Measurements from ENCODE around the gene CASK.

The CASK gene

DNA sequence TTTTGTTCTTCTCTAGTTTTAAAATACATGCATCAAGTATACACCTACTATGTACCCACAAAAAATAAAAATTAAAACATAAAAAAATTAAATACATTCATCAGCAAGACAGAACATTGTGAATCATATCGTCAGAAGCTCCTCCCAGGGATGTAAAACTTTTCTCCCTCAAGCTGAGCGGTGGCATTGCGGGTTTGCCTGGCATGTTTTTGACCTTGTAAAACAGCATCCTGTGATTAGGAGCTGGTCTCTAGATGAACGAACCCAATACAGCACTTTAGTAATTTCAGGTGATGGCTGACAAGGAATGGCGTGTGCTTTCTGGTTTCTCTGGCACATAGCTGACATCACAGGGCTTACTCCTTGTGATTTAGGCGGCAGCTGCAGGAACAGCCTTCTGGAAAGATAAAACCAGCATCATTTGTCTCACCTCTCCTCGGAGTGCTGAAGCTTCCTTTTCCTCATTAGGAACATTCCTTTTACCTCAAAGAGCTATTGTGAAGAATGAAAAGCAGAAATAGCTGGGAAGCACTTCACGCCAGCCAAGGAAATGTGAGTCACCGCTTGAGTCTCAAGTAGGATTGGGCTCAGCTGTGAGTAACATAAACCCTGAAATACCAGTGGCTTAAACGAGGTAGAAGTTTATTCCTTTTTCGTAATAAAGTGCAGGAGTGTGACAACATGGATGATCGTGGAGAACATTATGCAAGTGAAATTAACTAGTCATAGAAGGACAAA is 431.9 kb downstream of the CASK start:
- Histone ChIP-seq H3K36me3 (ENCODE audit: control insufficient read depth, insufficient read depth, low read length) (no peaks in the 10 kb centered on the region), H3K27me3 (ENCODE audit: control insufficient read depth, insufficient read depth, low read length) (no peaks in the 10 kb centered on the region), H3K4me3 (ENCODE audit: low read length) (no peak overlapping the region), H3K27ac (ENCODE audit: low read depth, low read length) (no peak overlapping the region), H3K9ac (ENCODE audit: low read length) (no peak overlapping the region), H3K4me1 (ENCODE audit: control insufficient read depth, insufficient read depth, low read length) (no peaks in the 10 kb centered on the region)

GRCh38 chrX:41490446-41490845 is 432.9 kb downstream of the CASK start:
- no peaks in the 10 kb centered on the region for H3K27me3 ChIP-seq (ENCODE audit: control insufficient read depth, insufficient read depth, low read length)
- H3K27ac ChIP-seq (ENCODE audit: low read depth, low read length), result no peak overlapping the region

DNA sequence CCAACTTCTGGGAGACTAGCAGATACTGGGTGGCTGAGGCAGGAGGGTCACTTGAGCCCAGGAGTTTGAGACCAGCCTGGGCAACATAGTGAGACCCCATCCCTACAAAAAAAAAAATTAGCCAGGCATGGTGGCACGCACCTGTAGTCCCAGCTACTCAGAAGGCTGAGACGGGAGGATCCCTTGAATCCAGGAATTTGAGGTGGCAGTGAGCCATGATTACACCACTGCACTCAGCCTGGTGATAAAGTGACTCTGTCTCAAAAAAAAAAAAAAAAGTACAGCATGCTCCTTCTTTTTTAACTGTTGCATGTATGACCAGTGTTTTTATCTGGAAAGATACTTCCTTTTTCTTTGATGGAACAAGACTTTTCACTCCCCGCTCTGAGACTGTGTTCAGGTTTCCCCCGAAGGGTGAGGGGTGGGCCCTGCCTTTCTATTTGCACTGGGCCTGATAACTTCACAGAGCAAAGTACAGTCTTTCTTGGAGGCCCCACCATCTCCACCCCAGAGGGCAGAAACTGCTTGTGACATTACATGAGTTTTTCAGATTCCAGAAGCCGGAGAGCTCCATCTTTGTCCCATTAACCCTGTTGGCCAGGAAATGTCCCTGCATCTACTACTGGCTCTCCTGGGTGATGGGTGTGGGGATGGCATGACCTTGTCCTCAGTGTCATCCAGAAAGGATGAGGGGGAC is 441.1 kb downstream of the CASK start:
- no peak overlapping the region for H3K9ac ChIP-seq (ENCODE audit: low read length)
- no peak overlapping the region for H3K27ac ChIP-seq (ENCODE audit: low read depth, low read length)

More at GRCh38 chrX:41490446-41490845, 432.9 kb downstream of the CASK start:
- Histone ChIP-seq H3K9ac (ENCODE audit: low read length) (no peak overlapping the region), H3K36me3 (ENCODE audit: control insufficient read depth, insufficient read depth, low read length) (no peaks in the 10 kb centered on the region), H3K4me3 (ENCODE audit: low read length) (no peak overlapping the region), H3K4me1 (ENCODE audit: control insufficient read depth, insufficient read depth, low read length) (no peaks in the 10 kb centered on the region)

GRCh38 chrX:41481264-41482109 is 441.9 kb downstream of the CASK start:
- no peak overlapping the region for H3K9ac ChIP-seq (ENCODE audit: low read length)
- no peaks in the 10 kb centered on the region for H3K27me3 ChIP-seq (ENCODE audit: control insufficient read depth, insufficient read depth, low read length)
- no peaks in the 10 kb centered on the region for H3K4me1 ChIP-seq (ENCODE audit: control insufficient read depth, insufficient read depth, low read length)
- H3K36me3 ChIP-seq (ENCODE audit: control insufficient read depth, insufficient read depth, low read length), result no peaks in the 10 kb centered on the region
- no peak overlapping the region for H3K27ac ChIP-seq (ENCODE audit: low read depth, low read length)
- H3K4me3 ChIP-seq (ENCODE audit: low read length), result no peak overlapping the region

More for the DNA sequence above, 441.1 kb downstream of the CASK start:
- no peaks in the 10 kb centered on the region for H3K4me1 ChIP-seq (ENCODE audit: control insufficient read depth, insufficient read depth, low read length)
- no peaks in the 10 kb centered on the region for H3K27me3 ChIP-seq (ENCODE audit: control insufficient read depth, insufficient read depth, low read length)
- H3K4me3 ChIP-seq (ENCODE audit: low read length), result no peak overlapping the region
- no peaks in the 10 kb centered on the region for H3K36me3 ChIP-seq (ENCODE audit: control insufficient read depth, insufficient read depth, low read length)

GRCh38 chrX:41480508-41481260 is 442.7 kb downstream of the CASK start:
- Histone ChIP-seq H3K27me3 (ENCODE audit: control insufficient read depth, insufficient read depth, low read length) (peaks cover 3% of the 10 kb centered on the region), H3K9ac (ENCODE audit: low read length) (no peak overlapping the region), H3K36me3 (ENCODE audit: control insufficient read depth, insufficient read depth, low read length) (no peaks in the 10 kb centered on the region), H3K4me3 (ENCODE audit: low read length) (no peak overlapping the region), H3K4me1 (ENCODE audit: control insufficient read depth, insufficient read depth, low read length) (no peaks in the 10 kb centered on the region), H3K27ac (ENCODE audit: low read depth, low read length) (no peak overlapping the region)

GRCh38 chrX:41478381-41478911 is 444.9 kb downstream of the CASK start:
- no peaks in the 10 kb centered on the region for H3K4me1 ChIP-seq (ENCODE audit: control insufficient read depth, insufficient read depth, low read length)

GRCh38 chrX:41475591-41476241 is 447.6 kb downstream of the CASK start:
- Histone ChIP-seq H3K27me3 (ENCODE audit: control insufficient read depth, insufficient read depth, low read length) (peaks cover 6% of the 10 kb centered on the region), H3K27ac (ENCODE audit: low read depth, low read length) (no peak overlapping the region), H3K9ac (ENCODE audit: low read length) (no peak overlapping the region), H3K4me1 (ENCODE audit: control insufficient read depth, insufficient read depth, low read length) (no peaks in the 10 kb centered on the region), H3K4me3 (ENCODE audit: low read length) (no peak overlapping the region), H3K36me3 (ENCODE audit: control insufficient read depth, insufficient read depth, low read length) (no peaks in the 10 kb centered on the region)

More at GRCh38 chrX:41478381-41478911, 444.9 kb downstream of the CASK start:
- Histone ChIP-seq H3K27me3 (ENCODE audit: control insufficient read depth, insufficient read depth, low read length) (peaks cover 6% of the 10 kb centered on the region), H3K36me3 (ENCODE audit: control insufficient read depth, insufficient read depth, low read length) (no peaks in the 10 kb centered on the region), H3K9ac (ENCODE audit: low read length) (no peak overlapping the region), H3K4me3 (ENCODE audit: low read length) (no peak overlapping the region), H3K27ac (ENCODE audit: low read depth, low read length) (no peak overlapping the region)

- Histone ChIP-seq H3K27me3 (ENCODE audit: control insufficient read depth, insufficient read depth, low read length) (peaks cover 6% of the 10 kb centered on the region), H3K27ac (ENCODE audit: low read depth, low read length) (no peak overlapping the region), H3K4me1 (ENCODE audit: control insufficient read depth, insufficient read depth, low read length) (no peaks in the 10 kb centered on the region), H3K4me3 (ENCODE audit: low read length) (no peak overlapping the region), H3K9ac (ENCODE audit: low read length) (no peak overlapping the region), H3K36me3 (ENCODE audit: control insufficient read depth, insufficient read depth, low read length) (no peaks in the 10 kb centered on the region)
Observed at GRCh38 chrX:41475191-41475590, 448.2 kb downstream of the CASK start.

DNA sequence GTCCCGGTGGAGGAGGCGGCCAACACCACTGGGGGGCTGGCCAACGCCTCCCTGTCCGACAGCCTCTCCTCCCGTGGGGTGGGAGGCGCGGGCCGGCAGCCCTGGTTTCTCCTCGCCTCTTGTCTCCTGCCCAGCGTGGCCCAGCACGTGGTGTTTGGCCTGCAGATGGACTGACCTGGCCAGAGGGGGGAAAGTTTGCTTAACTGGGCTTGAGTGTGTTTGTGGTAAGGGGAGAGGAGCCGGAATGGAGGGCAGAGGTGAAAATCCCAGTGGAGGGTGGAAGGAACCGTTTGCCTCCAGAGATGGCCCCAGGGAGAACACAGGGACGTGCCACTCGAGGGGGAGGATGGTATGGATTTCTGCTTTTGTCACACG is 448.6 kb downstream of the CASK start:
- peaks cover 6% of the 10 kb centered on the region for H3K27me3 ChIP-seq (ENCODE audit: control insufficient read depth, insufficient read depth, low read length)
- no peaks in the 10 kb centered on the region for H3K36me3 ChIP-seq (ENCODE audit: control insufficient read depth, insufficient read depth, low read length)
- H3K4me3 ChIP-seq (ENCODE audit: low read length), result no peak overlapping the region
- H3K9ac ChIP-seq (ENCODE audit: low read length), result no peak overlapping the region
- no peaks in the 10 kb centered on the region for H3K4me1 ChIP-seq (ENCODE audit: control insufficient read depth, insufficient read depth, low read length)
- no peak overlapping the region for H3K27ac ChIP-seq (ENCODE audit: low read depth, low read length)

DNA sequence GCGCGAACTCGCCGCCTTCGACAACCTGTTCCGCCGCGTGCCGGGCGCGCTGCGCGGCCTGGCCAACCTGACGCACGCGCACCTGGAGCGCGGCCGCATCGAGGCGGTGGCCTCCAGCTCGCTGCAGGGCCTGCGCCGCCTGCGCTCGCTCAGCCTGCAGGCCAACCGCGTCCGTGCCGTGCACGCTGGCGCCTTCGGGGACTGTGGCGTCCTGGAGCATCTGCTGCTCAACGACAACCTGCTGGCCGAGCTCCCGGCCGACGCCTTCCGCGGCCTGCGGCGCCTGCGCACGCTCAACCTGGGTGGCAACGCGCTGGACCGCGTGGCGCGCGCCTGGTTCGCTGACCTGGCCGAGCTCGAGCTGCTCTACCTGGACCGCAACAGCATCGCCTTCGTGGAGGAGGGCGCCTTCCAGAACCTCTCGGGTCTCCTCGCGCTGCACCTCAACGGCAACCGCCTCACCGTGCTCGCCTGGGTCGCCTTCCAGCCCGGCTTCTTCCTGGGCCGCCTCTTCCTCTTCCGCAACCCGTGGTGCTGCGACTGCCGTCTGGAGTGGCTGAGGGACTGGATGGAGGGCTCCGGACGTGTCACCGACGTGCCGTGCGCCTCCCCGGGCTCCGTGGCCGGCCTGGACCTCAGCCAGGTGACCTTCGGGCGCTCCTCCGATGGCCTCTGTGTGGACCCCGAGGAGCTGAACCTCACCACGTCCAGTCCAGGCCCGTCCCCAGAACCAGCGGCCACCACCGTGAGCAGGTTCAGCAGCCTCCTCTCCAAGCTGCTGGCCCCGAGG is 449.2 kb downstream of the CASK start:
- H3K4me1 ChIP-seq (ENCODE audit: control insufficient read depth, insufficient read depth, low read length), result no peaks in the 10 kb centered on the region
- no peak overlapping the region for H3K4me3 ChIP-seq (ENCODE audit: low read length)
- peaks cover 6% of the 10 kb centered on the region for H3K27me3 ChIP-seq (ENCODE audit: control insufficient read depth, insufficient read depth, low read length)
- no peak overlapping the region for H3K9ac ChIP-seq (ENCODE audit: low read length)
- no peaks in the 10 kb centered on the region for H3K36me3 ChIP-seq (ENCODE audit: control insufficient read depth, insufficient read depth, low read length)
- no peak overlapping the region for H3K27ac ChIP-seq (ENCODE audit: low read depth, low read length)

Measured in rectal smooth muscle tissue (tissue), 1 donor.